ENCODE measurements around the gene FBXO4. TPM values are rescaled to one million over a fixed set of nuclear protein-coding genes. Genes with fewer than 3 reads are reported as not detected.

Gene FBXO4
- polyA plus RNA-seq, 1 donor (not counting 4 experiments of a cell fraction or from before 2014, with no cell fraction given), result 5.6 TPM

GRCh38 chr5:41892031-41892430, 33.0 kb upstream of the FBXO4 start:
- Histone ChIP-seq H3K79me2 (ENCODE audit: control insufficient read depth, insufficient read depth, low read length) (no peaks in the 10 kb centered on the region), H2AFZ (ENCODE audit: control insufficient read depth, low read length) (no peak overlapping the region), H3K36me3 (ENCODE audit: control insufficient read depth in 2 of 2, extremely low read depth in 1 of 2, insufficient read depth in 2 of 2, low read length in 2 of 2) (no peaks in the 10 kb centered on the region), H3K4me2 (ENCODE audit: control insufficient read depth, extremely low read depth, insufficient read depth, low read depth, low read length) (no peak overlapping the region), H3K9me3 (ENCODE audit: control insufficient read depth, low read depth, low read length) (no peaks in the 10 kb centered on the region), H3K9me1 (ENCODE audit: control insufficient read depth, extremely low read depth, insufficient read depth, low read length) (no peaks in the 10 kb centered on the region), H3K27me3 (ENCODE audit: control insufficient read depth, extremely low read depth, insufficient read depth, low read length) (peaks cover 6% of the 10 kb centered on the region), H3K9ac (ENCODE audit: control insufficient read depth, extremely low read depth, insufficient read depth, low read length) (no peak overlapping the region), H3K4me1 (ENCODE audit: control insufficient read depth, extremely low read depth, insufficient read depth, low read length) (no peaks in the 10 kb centered on the region), H4K20me1 (ENCODE audit: control insufficient read depth, extremely low read depth, insufficient read depth, low read length) (no peaks in the 10 kb centered on the region), H3K4me3 (ENCODE audit: control insufficient read depth in 2 of 3, extremely low read depth in 1 of 3, insufficient read depth in 2 of 3, low read depth in 1 of 3, low read length in 3 of 3) (no peak overlapping the region), H3K27ac (ENCODE audit: control insufficient read depth, insufficient read depth, low read length) (no peak overlapping the region)
- FAIRE-seq (no peak), DNase-seq (ENCODE audit: low read depth, low spot score) (no peak)
- no peak for TF ChIP-seq EZH2 (IDR thresholded peaks at IDR 0.05; ENCODE audit: low read length)
- TF ChIP-seq CTCF (optimal IDR thresholded peaks at IDR 0.05 in 1 of 3, IDR thresholded peaks at IDR 0.05 in 1 of 3, conservative IDR thresholded peaks at IDR 0.05 in 1 of 3; ENCODE audit: extremely low read depth in 1 of 3, insufficient read depth in 2 of 3, low read length in 3 of 3), result no peak
- dilution Hi-C loops (cut with MboI; ENCODE audit: extremely low pct_ligation_motif_present, low sequenced_read_pairs), result no loop called here

- Histone ChIP-seq H3K79me2 (ENCODE audit: control insufficient read depth, insufficient read depth, low read length) (no peaks in the 10 kb centered on the region), H3K9me1 (ENCODE audit: control insufficient read depth, extremely low read depth, insufficient read depth, low read length) (no peaks in the 10 kb centered on the region), H3K9ac (ENCODE audit: control insufficient read depth, extremely low read depth, insufficient read depth, low read length) (no peak overlapping the region), H3K4me3 (ENCODE audit: control insufficient read depth in 2 of 3, extremely low read depth in 1 of 3, insufficient read depth in 2 of 3, low read depth in 1 of 3, low read length in 3 of 3) (no peak overlapping the region), H4K20me1 (ENCODE audit: control insufficient read depth, extremely low read depth, insufficient read depth, low read length) (no peaks in the 10 kb centered on the region), H3K27ac (ENCODE audit: control insufficient read depth, insufficient read depth, low read length) (no peak overlapping the region), H3K36me3 (ENCODE audit: control insufficient read depth in 2 of 2, extremely low read depth in 1 of 2, insufficient read depth in 2 of 2, low read length in 2 of 2) (no peaks in the 10 kb centered on the region), H3K9me3 (ENCODE audit: control insufficient read depth, low read depth, low read length) (no peaks in the 10 kb centered on the region), H2AFZ (ENCODE audit: control insufficient read depth, low read length) (no peak overlapping the region), H3K27me3 (ENCODE audit: control insufficient read depth, extremely low read depth, insufficient read depth, low read length) (peaks cover 6% of the 10 kb centered on the region), H3K4me2 (ENCODE audit: control insufficient read depth, extremely low read depth, insufficient read depth, low read depth, low read length) (no peak overlapping the region), H3K4me1 (ENCODE audit: control insufficient read depth, extremely low read depth, insufficient read depth, low read length) (no peaks in the 10 kb centered on the region)
- dilution Hi-C loops (cut with MboI; ENCODE audit: extremely low pct_ligation_motif_present, low sequenced_read_pairs), result no loop called here
- no peak for DNase-seq (ENCODE audit: low read depth, low spot score)
- TF ChIP-seq EZH2 (IDR thresholded peaks at IDR 0.05; ENCODE audit: low read length), result no peak
- TF ChIP-seq CTCF (optimal IDR thresholded peaks at IDR 0.05 in 1 of 3, IDR thresholded peaks at IDR 0.05 in 1 of 3, conservative IDR thresholded peaks at IDR 0.05 in 1 of 3; ENCODE audit: extremely low read depth in 1 of 3, insufficient read depth in 2 of 3, low read length in 3 of 3), result no peak
- FAIRE-seq, result no peak
These were observed 31.8 kb upstream of the FBXO4 start for GRCh38 chr5:41893074-41893851.
